Nephron (organoid): ENCODE results near the gene CACNA2D3.

Source experiments
- H3K27ac Mint-ChIP-seq, 3 experiments: 2 replicates each; pipeline ENCODE4 v1.8.0; 2020; ENCODE audit warnings: mixed read lengths in 3 of 3, mild to moderate bottlenecking in 2 of 3, moderate library complexity in 1 of 3
- H3K27me3 Mint-ChIP-seq: 2 replicates; pipeline ENCODE4 v1.8.0; 2021; ENCODE audit warnings: low read depth, mild to moderate bottlenecking, moderate library complexity, mixed read lengths
- H3K36me3 Mint-ChIP-seq: 2 replicates; pipeline ENCODE4 v1.8.0; 2020; ENCODE audit warnings: low read depth, mixed read lengths
- H3K4me1 Mint-ChIP-seq: 2 replicates; pipeline ENCODE4 v1.8.0; 2020; ENCODE audit warnings: mixed read lengths
- H3K4me3 Mint-ChIP-seq, 3 experiments: 2 replicates each; pipeline ENCODE4 v1.8.0; 2020; ENCODE audit warnings: mild to moderate bottlenecking in 3 of 3, mixed read lengths in 3 of 3, moderate library complexity in 2 of 3
- H3K9me3 Mint-ChIP-seq: 2 replicates; pipeline ENCODE4 v1.8.0; 2020; ENCODE audit warnings: mixed read lengths
- TF ChIP-seq, protein P1 (sequence below), 3 experiments: fragments of 200-600 bp; sonication (generic); IDR thresholded peaks; one replicate each; pipeline ENCODE4 v1.5.0; 2021; ENCODE audit warnings: antibody characterized with exemption in 3 of 3; ENCODE audit not compliant: unreplicated experiment in 3 of 3

The CACNA2D3 gene

DNA sequence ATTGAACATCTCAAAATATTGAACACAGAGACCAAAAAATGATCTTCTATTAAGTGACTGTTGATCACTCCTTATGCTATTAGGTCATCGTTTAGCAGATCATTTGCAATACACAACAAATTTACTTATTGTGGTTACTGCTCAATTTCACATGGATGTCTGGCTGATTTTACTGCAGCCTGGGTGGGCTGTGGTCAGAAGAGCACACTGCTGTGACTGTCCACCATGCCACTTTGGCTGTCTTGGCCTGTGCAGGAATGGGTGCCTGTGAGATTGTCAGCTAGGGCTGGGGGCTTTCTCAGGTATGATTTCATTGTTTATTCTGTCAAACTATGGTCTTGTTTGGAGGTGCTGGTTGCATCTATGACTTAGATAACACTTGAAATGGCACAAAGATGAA is 885.6 kb downstream of the CACNA2D3 start:
- Mint-ChIP-seq H3K4me3 (no peak overlapping the region), H3K4me1 (peaks cover 16% of the 10 kb centered on the region)

DNA sequence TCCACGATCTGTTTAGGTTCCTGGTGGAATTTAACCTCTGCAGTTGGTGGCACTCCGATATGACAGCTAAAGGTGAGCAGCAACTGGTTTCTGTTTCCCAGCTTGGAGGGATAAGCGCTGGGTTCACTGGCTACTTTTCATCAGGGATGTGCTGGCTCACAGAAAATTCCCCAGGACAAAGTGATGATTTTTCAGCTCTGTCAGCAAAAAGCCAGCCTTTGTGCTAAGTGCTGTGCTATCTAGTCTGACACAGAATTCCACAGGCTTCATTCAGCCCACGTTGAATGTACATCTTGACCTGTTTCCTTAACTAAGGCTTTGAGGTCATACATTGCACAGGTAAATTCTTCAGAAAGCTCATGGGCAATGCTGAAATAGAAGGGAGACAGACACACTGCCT is 887.0 kb downstream of the CACNA2D3 start:
- Mint-ChIP-seq H3K4me1 (peaks cover 16% of the 10 kb centered on the region), H3K4me3 (no peak overlapping the region), H3K27ac (no peak overlapping the region), H3K27me3 (peaks cover 19% of the 10 kb centered on the region), H3K9me3 (no peaks in the 10 kb centered on the region), H3K36me3 (no peaks in the 10 kb centered on the region)
- TF ChIP-seq, protein P1, sequence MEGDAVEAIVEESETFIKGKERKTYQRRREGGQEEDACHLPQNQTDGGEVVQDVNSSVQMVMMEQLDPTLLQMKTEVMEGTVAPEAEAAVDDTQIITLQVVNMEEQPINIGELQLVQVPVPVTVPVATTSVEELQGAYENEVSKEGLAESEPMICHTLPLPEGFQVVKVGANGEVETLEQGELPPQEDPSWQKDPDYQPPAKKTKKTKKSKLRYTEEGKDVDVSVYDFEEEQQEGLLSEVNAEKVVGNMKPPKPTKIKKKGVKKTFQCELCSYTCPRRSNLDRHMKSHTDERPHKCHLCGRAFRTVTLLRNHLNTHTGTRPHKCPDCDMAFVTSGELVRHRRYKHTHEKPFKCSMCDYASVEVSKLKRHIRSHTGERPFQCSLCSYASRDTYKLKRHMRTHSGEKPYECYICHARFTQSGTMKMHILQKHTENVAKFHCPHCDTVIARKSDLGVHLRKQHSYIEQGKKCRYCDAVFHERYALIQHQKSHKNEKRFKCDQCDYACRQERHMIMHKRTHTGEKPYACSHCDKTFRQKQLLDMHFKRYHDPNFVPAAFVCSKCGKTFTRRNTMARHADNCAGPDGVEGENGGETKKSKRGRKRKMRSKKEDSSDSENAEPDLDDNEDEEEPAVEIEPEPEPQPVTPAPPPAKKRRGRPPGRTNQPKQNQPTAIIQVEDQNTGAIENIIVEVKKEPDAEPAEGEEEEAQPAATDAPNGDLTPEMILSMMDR (IDR thresholded peaks at IDR 0.05; ENCODE audit: unreplicated experiment in 3 of 3): no peak

More for the DNA sequence above, 885.6 kb downstream of the CACNA2D3 start:
- H3K9me3 Mint-ChIP-seq: no peaks in the 10 kb centered on the region
- peaks cover 24% of the 10 kb centered on the region for H3K27me3 Mint-ChIP-seq
- H3K36me3 Mint-ChIP-seq: no peaks in the 10 kb centered on the region
- TF ChIP-seq, protein P1 (IDR thresholded peaks at IDR 0.05; ENCODE audit: unreplicated experiment in 3 of 3): no peak
- no peak overlapping the region for H3K27ac Mint-ChIP-seq

DNA sequence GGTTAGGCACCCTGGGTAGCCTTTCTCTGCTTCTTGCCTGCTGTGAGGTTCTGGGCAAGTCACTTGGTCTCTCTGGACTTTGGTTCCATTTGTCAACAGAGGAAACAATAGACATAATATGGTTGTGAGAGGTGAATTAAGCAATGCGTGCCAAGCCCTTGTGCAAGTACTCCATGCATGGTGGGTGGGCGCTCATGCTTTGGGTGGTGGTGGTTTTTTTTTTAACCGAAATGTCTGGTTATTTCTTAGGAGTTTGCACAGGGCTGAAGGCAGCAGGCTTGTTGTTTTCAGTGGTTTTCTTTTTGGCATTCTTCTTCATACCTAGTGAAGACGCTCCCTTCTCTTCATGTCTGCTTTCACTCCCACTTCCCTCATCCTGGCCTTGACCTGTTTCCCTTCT is 889.7 kb downstream of the CACNA2D3 start:
- no peaks in the 10 kb centered on the region for H3K9me3 Mint-ChIP-seq
- H3K27me3 Mint-ChIP-seq: peaks cover 7% of the 10 kb centered on the region
- H3K36me3 Mint-ChIP-seq: no peaks in the 10 kb centered on the region
- TF ChIP-seq, protein P1 (IDR thresholded peaks at IDR 0.05; ENCODE audit: unreplicated experiment in 3 of 3): no peak
- H3K4me1 Mint-ChIP-seq: peaks cover 7% of the 10 kb centered on the region
- no peak overlapping the region for H3K27ac Mint-ChIP-seq
- H3K4me3 Mint-ChIP-seq: no peak overlapping the region

DNA sequence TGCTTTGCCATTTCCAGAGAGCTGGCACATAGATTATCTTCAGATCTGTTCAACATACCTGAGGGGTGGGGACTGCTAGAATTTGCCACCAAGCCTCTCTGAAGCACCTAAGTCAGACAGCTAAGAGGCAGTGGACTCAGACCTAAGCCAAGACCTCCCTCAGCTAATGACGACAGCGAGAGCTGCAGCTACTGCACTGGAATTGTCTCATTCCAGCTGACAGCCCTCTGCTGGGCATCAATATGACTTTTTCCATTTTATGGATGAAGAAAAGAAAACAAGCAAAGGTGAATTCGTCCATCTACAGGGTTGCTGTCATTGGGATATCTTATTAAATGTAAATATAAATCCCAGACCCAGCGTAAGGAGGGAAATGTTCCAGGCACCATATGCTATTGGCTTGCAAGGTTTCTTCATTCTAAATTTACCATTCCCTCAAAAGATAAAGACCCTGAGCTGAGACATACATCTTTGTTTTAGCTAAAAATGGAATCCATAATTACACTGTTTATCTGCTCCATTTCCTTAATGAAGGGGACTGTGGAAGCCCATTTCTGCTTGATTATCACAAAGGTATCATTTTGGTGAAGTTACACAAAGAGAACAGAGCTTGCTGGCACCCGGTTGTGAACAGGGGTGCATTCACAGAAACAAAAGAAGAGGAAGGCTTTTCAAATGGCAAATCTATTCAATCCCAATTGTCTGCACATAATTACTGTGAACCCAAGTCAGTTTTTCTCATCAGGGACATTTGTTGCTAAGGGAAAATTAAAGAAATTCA is 891.0 kb downstream of the CACNA2D3 start:
- no peaks in the 10 kb centered on the region for H3K4me1 Mint-ChIP-seq
- TF ChIP-seq, protein P1 (IDR thresholded peaks at IDR 0.05; ENCODE audit: unreplicated experiment in 3 of 3): peak in 2 of 3 experiments; percentile 17 to 20
- H3K4me3 Mint-ChIP-seq: no peak overlapping the region
- H3K9me3 Mint-ChIP-seq: no peaks in the 10 kb centered on the region
- H3K27me3 Mint-ChIP-seq: peaks cover 7% of the 10 kb centered on the region
- H3K36me3 Mint-ChIP-seq: no peaks in the 10 kb centered on the region
- no peak overlapping the region for H3K27ac Mint-ChIP-seq

DNA sequence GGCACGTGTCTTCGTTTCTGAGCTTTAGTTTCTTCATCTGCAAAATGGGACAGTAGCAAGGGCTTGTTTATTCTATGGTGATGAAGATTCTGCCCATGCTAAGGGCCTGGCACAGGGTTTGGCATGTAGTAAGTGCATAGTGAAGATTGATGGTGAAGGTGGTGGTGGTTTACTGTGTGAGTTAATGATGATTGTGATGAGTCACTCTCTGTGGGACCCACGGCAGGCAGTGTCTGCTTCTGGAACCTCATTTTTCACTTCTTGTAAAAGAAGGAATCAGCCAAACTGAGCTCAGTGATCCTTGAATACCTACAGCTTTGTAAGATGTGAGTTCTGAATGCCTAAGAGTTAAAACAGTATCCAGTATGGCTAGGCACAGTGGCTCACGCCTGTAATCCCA is 891.7 kb downstream of the CACNA2D3 start:
- Mint-ChIP-seq H3K4me1 (no peaks in the 10 kb centered on the region), H3K27me3 (peaks cover 3% of the 10 kb centered on the region), H3K27ac (no peak overlapping the region), H3K4me3 (no peak overlapping the region), H3K9me3 (no peaks in the 10 kb centered on the region), H3K36me3 (no peaks in the 10 kb centered on the region)
- TF ChIP-seq, protein P1 (IDR thresholded peaks at IDR 0.05; ENCODE audit: unreplicated experiment in 3 of 3): no peak

DNA sequence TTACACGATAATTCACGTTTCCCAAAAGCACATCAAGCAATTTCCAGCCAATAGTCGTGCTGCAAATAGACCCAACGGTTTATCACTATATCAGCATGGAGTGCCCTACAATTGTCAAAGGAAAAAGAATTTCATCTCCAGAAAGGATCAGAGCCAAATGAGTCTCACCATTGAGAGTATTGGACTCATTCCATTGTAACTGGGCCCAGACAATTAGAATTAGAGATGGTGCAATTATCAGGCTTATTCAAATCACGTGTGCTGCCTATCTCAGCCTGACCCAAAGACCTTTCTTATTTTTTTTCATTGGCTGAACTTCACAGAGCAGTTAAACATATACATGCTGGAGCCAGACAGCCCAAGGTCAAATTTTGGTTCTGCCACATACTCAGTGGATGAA is 892.6 kb downstream of the CACNA2D3 start:
- Mint-ChIP-seq H3K27me3 (peaks cover under 1% of the 10 kb centered on the region), H3K4me1 (no peaks in the 10 kb centered on the region), H3K36me3 (no peaks in the 10 kb centered on the region), H3K9me3 (no peaks in the 10 kb centered on the region), H3K27ac (no peak overlapping the region), H3K4me3 (no peak overlapping the region)
- TF ChIP-seq, protein P1 (IDR thresholded peaks at IDR 0.05; ENCODE audit: unreplicated experiment in 3 of 3): no peak
